RWPE2 (cell line): Measurements from ENCODE around the gene C19orf53.
"Not testable (repeated sequence)": the region's sequence is repeated elsewhere in the genome, so short reads cannot be mapped to it uniquely, and the experiment has no call there.

ENCODE experiments used
- ATAC-seq: fragments of 200-7000 bp; cut with Tn5 transposase; 3 replicates; pipeline ENCODE4 v1.9.1; 2021; ENCODE audit warnings: low read depth
- DNase-seq: peaks from one replicate; pipeline ENCODE4 v3.0.0-alpha.2; 2020; ENCODE audit warnings: low spot score
- H3K27ac ChIP-seq: fragments of 450-650 bp; 2 replicates; pipeline ENCODE4 v1.5.1; 2017; ENCODE audit warnings: mild to moderate bottlenecking; ENCODE audit not compliant: poor library complexity, severe bottlenecking
- H3K27me3 ChIP-seq: fragments of 250-450 bp; sonication (Bioruptor Pico); 2 replicates; pipeline ENCODE4 v1.5.1; 2021; ENCODE audit warnings: mild to moderate bottlenecking, moderate library complexity; ENCODE audit not compliant: insufficient read depth, poor library complexity, severe bottlenecking
- H3K36me3 ChIP-seq: fragments of 250-450 bp; sonication (Bioruptor Pico); 2 replicates; pipeline ENCODE4 v1.5.1; 2020; ENCODE audit warnings: low read depth, mild to moderate bottlenecking, moderate library complexity
- H3K4me1 ChIP-seq: fragments of 250-450 bp; sonication (Bioruptor Pico); 2 replicates; pipeline ENCODE4 v1.5.1; 2021; ENCODE audit warnings: mild to moderate bottlenecking, moderate library complexity; ENCODE audit not compliant: insufficient read depth, poor library complexity, severe bottlenecking
- H3K4me3 ChIP-seq: fragments of 250-450 bp; sonication (Bioruptor Pico); 2 replicates; pipeline ENCODE4 v1.5.1; 2021; ENCODE audit warnings: mild to moderate bottlenecking, moderate library complexity; ENCODE audit not compliant: severe bottlenecking
- H3K9me3 ChIP-seq: fragments of 250-450 bp; sonication (Bioruptor Pico); 2 replicates; pipeline ENCODE4 v1.5.1; 2021; ENCODE audit warnings: mild to moderate bottlenecking, moderate library complexity; ENCODE audit not compliant: severe bottlenecking
- TF ChIP-seq, protein P1 (sequence below): fragments of 450-650 bp; IDR thresholded peaks from one replicate; pipeline ENCODE4 v1.5.1; 2017; ENCODE audit warnings: mild to moderate bottlenecking, moderate library complexity; ENCODE audit not compliant: poor library complexity, severe bottlenecking

C19orf53 gene

DNA sequence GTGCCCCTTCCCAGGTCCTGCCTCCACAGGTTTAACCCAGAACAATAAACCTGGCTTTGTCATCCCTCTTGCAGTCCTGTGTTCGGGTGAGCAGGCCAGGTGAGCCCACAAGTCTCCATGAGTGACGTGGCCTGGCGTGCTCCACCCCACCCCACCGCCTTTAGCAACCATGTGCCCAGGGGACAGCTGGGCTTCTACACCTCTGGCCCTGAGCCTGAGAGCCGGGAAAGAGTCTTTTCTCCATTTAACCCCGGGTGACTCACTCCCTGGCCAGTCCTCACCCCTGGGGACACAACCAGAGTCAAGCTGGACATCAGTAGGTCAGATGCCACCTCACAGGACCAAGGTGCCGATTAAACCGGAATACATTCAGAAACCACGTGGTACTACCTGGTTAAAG, 4.1 kb downstream of the C19orf53 start:
- peaks cover 33% of the 10 kb centered on the region for H3K36me3 ChIP-seq
- H3K27ac ChIP-seq, result no peak overlapping the region
- H3K9me3 ChIP-seq, result no peaks in the 10 kb centered on the region
- DNase-seq (no peak), ATAC-seq (no peak)
- H3K4me3 ChIP-seq, result no peak overlapping the region
- H3K27me3 ChIP-seq, result no peaks in the 10 kb centered on the region
- peaks cover 9% of the 10 kb centered on the region for H3K4me1 ChIP-seq
- TF ChIP-seq, protein P1, sequence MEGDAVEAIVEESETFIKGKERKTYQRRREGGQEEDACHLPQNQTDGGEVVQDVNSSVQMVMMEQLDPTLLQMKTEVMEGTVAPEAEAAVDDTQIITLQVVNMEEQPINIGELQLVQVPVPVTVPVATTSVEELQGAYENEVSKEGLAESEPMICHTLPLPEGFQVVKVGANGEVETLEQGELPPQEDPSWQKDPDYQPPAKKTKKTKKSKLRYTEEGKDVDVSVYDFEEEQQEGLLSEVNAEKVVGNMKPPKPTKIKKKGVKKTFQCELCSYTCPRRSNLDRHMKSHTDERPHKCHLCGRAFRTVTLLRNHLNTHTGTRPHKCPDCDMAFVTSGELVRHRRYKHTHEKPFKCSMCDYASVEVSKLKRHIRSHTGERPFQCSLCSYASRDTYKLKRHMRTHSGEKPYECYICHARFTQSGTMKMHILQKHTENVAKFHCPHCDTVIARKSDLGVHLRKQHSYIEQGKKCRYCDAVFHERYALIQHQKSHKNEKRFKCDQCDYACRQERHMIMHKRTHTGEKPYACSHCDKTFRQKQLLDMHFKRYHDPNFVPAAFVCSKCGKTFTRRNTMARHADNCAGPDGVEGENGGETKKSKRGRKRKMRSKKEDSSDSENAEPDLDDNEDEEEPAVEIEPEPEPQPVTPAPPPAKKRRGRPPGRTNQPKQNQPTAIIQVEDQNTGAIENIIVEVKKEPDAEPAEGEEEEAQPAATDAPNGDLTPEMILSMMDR, result no peak

DNA sequence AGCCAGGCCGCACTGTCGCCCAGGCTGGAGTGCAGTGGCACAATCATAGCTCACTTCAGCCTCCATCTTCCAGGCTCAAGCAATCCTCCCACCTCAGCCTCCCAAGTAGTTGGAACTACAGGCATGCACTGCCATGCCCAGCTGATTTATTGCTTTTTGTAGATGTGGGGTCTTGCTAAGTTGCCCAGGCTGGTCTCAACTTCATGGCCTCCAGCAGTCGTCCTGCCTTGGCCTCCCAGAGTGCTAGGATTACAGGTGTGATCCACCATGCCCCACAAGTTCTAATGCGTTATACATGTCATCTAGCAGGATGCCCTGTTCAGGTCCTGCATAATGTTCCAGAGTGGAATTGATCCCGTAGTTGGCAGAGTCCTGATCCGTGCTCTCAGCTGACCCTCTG, 4.6 kb downstream of the C19orf53 start:
- no peak overlapping the region for H3K4me3 ChIP-seq
- H3K4me1 ChIP-seq, result peaks cover 8% of the 10 kb centered on the region
- H3K27me3 ChIP-seq, result no peaks in the 10 kb centered on the region
- ATAC-seq (no peak), DNase-seq (no peak)
- no peak overlapping the region for H3K27ac ChIP-seq
- H3K36me3 ChIP-seq, result peaks cover 33% of the 10 kb centered on the region
- TF ChIP-seq, protein P1, result no peak
- no peaks in the 10 kb centered on the region for H3K9me3 ChIP-seq

DNA sequence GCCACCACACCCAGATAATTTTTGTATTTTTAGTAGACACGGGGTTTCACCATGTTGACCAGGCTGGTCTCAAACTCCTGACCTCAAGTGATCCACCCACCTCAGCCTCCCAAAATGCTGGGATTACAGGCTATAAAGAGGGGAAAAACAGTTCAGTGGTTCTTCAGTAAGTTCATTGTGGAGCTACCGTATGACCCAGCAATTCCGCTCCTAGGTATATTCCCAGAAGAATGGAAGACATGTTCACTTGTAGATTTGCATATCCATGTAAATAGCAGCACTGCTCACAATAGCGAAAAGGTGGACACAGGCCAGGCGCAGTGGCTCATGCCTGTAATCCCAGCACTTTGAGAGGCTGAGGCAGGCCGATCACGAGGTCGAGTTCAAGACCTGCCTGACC, 5.5 kb downstream of the C19orf53 start:
- not testable (repeated sequence) for H3K4me3 ChIP-seq, ATAC-seq, H3K4me1 ChIP-seq, H3K27ac ChIP-seq, H3K27me3 ChIP-seq, H3K9me3 ChIP-seq, DNase-seq
- H3K36me3 ChIP-seq, result peaks cover 33% of the 10 kb centered on the region

DNA sequence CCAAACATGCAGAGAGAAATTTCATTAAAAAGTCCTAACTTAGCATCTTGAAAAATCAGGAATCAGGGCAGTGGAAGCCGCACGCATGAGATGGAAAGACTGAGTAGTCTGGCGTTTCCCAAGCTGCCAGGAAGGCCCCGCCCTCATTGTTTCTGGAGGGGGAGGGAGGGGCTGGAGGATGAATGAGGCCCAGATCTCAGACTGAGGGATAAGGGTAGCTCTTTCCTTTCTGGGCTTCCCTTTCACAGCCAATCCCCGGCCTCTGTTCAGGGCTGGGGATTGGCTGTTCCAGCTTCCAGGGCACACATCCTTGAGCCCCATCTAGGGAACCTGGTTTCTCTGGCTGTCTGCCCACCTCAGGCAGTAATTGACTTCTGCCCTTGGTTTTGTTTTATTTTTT, 7.3 kb downstream of the C19orf53 start:
- Histone ChIP-seq H3K27me3 (no peaks in the 10 kb centered on the region), H3K36me3 (peaks cover 21% of the 10 kb centered on the region), H3K4me1 (peaks cover 3% of the 10 kb centered on the region), H3K27ac (no peak overlapping the region), H3K4me3 (no peak overlapping the region), H3K9me3 (no peaks in the 10 kb centered on the region)
- no peak for DNase-seq
- TF ChIP-seq, protein P1, result no peak
- peak; percentile 74 for ATAC-seq

DNA sequence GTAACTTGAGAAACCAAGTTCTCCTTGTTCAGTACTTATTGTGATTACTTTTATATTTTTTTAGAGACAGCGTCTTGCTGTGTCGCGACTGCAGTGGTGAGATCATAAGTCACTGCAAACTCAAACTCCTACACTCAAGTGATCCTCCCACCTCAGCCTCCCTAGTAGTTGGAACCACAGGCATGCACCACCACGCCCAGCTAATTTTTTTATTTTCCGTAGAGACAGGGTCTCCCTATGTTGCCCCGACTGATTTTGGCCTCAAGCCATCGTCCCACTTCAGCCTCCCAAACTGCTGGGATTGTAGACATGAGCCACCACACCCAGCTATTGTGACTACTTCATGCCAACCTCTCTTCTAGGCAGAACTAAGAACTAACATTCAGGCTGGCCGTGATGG, 8.3 kb downstream of the C19orf53 start:
- Histone ChIP-seq H3K36me3 (peaks cover 18% of the 10 kb centered on the region), H3K9me3 (no peaks in the 10 kb centered on the region), H3K4me3 (no peak overlapping the region), H3K27me3 (no peaks in the 10 kb centered on the region), H3K4me1 (peaks cover 5% of the 10 kb centered on the region), H3K27ac (no peak overlapping the region)
- TF ChIP-seq, protein P1, result no peak
- DNase-seq (no peak), ATAC-seq (no peak)
